CD14-positive monocyte (primary cell): Measurements from ENCODE around the gene PSMF1. TPM values are rescaled to one million over a fixed set of nuclear protein-coding genes. Genes with fewer than 3 reads are reported as not detected.
A peak's percentile ranks its signal among the peaks of the same experiment; 100 is the strongest.

Experiments used
- DNase-seq, 3 donors: peaks; one replicate each; pipeline ENCODE4 v3.0.0-alpha.2; 2011 to 2022
- H2AFZ ChIP-seq: 2 replicates; pipeline ENCODE4 v1.6.0; 2012; ENCODE audit warnings: mild to moderate bottlenecking, low read depth, low read length, inconsistent platforms; ENCODE audit not compliant: insufficient read depth, poor library complexity, severe bottlenecking
- H3K27ac ChIP-seq, 2 donors: 1 replicate in 1 of 2; 2 replicates in 1 of 2; pipeline ENCODE4 v1.5.1; 2012 to 2013; ENCODE audit warnings: low read length in 2 of 2, control low read depth in 1 of 2, inconsistent platforms in 1 of 2, low read depth in 1 of 2, mild to moderate bottlenecking in 1 of 2
- H3K27me3 ChIP-seq, 2 donors: one replicate each; pipeline versions ENCODE4 v1.6.0 to v1.6.1; 2011 to 2013; ENCODE audit warnings: low read length in 2 of 2; ENCODE audit not compliant: control insufficient read depth in 2 of 2, insufficient read depth in 2 of 2
- H3K36me3 ChIP-seq, 2 donors: replicated peaks in 1 of 2; 1 replicate in 1 of 2; 2 replicates in 1 of 2; pipeline versions ENCODE4 v1.5.1 to v1.6.1; 2012 to 2013; ENCODE audit warnings: low read length in 2 of 2, control low read depth in 1 of 2, inconsistent platforms in 1 of 2, mild to moderate bottlenecking in 1 of 2; ENCODE audit not compliant: insufficient read depth in 2 of 2, control insufficient read depth in 1 of 2
- H3K4me1 ChIP-seq, 2 donors: 1 replicate in 1 of 2; 2 replicates in 1 of 2; pipeline versions ENCODE4 v1.5.1 to v1.6.1; 2012 to 2013; ENCODE audit warnings: low read length in 2 of 2, control low read depth in 1 of 2, inconsistent platforms in 1 of 2, mild to moderate bottlenecking in 1 of 2, moderate library complexity in 1 of 2; ENCODE audit not compliant: insufficient read depth in 2 of 2, control insufficient read depth in 1 of 2
- H3K4me2 ChIP-seq: replicated peaks from 2 replicates; pipeline ENCODE3; 2012; ENCODE audit warnings: low read length, moderate library complexity, mild to moderate bottlenecking; ENCODE audit not compliant: poor library complexity, severe bottlenecking; ENCODE audit errors: extremely low read depth
- H3K4me3 ChIP-seq, 3 experiments: fragments of 200-600 bp in 1 of 3; sonication (generic) in 1 of 3; replicated peaks in 1 of 3; 1 replicate in 2 of 3; 2 replicates in 1 of 3; pipeline ENCODE4 v1.5.1; 2011 to 2013; ENCODE audit warnings: low read length in 3 of 3, mild to moderate bottlenecking in 3 of 3, control low read depth in 2 of 3, low read depth in 2 of 3, inconsistent platforms in 1 of 3, moderate library complexity in 1 of 3
- H3K79me2 ChIP-seq: 2 replicates; pipeline ENCODE4 v1.6.0; 2012; ENCODE audit warnings: mild to moderate bottlenecking, control low read depth, inconsistent platforms, low read length, moderate library complexity; ENCODE audit not compliant: insufficient read depth
- H3K9ac ChIP-seq: 2 replicates; pipeline ENCODE4 v1.6.0; 2017; ENCODE audit warnings: low read length, mild to moderate bottlenecking; ENCODE audit not compliant: insufficient read depth, poor library complexity, severe bottlenecking
- H3K9me3 ChIP-seq, 2 donors: replicated peaks in 1 of 2; 1 replicate in 1 of 2; 2 replicates in 1 of 2; pipeline versions ENCODE4 v1.5.1 to v1.6.1; 2012 to 2013; ENCODE audit warnings: low read length in 2 of 2, control low read depth in 1 of 2; ENCODE audit not compliant: control insufficient read depth in 1 of 2, insufficient read depth in 1 of 2
- H4K20me1 ChIP-seq: 2 replicates; pipeline ENCODE4 v1.6.0; 2012; ENCODE audit warnings: mild to moderate bottlenecking, low read length, control low read depth, moderate library complexity; ENCODE audit not compliant: insufficient read depth
- H3K27ac Mint-ChIP-seq, 7 donors: one replicate each; pipeline ENCODE4 v1.8.0; 2020; ENCODE audit warnings: mild to moderate bottlenecking in 7 of 7, mixed read lengths in 7 of 7, moderate library complexity in 6 of 7, inconsistent platforms in 2 of 7
- H3K27me3 Mint-ChIP-seq, 3 donors: one replicate each; pipeline ENCODE4 v1.8.0; 2021 to 2022; ENCODE audit warnings: low read depth in 3 of 3, mild to moderate bottlenecking in 3 of 3, mixed read lengths in 3 of 3, moderate library complexity in 3 of 3, inconsistent platforms in 1 of 3
- H3K36me3 Mint-ChIP-seq, 2 donors: one replicate each; pipeline ENCODE4 v1.8.0; 2020; ENCODE audit warnings: mixed read lengths in 2 of 2, inconsistent platforms in 1 of 2, mild to moderate bottlenecking in 1 of 2
- H3K4me1 Mint-ChIP-seq: one replicate; pipeline ENCODE4 v1.8.0; 2020; ENCODE audit warnings: mild to moderate bottlenecking, mixed read lengths
- H3K4me3 Mint-ChIP-seq, 2 donors: one replicate each; pipeline ENCODE4 v1.8.0; 2020; ENCODE audit warnings: mild to moderate bottlenecking in 2 of 2, mixed read lengths in 2 of 2, moderate library complexity in 1 of 2
- H3K9me3 Mint-ChIP-seq, 7 donors: one replicate each; pipeline ENCODE4 v1.8.0; 2020 to 2022; ENCODE audit warnings: mixed read lengths in 7 of 7, mild to moderate bottlenecking in 6 of 7, moderate library complexity in 6 of 7, inconsistent platforms in 2 of 7
- CTCF ChIP-seq: fragments of 200-600 bp; IDR thresholded peaks from one replicate; pipeline ENCODE4 v1.8.0; 2022; ENCODE audit warnings: antibody characterized with exemption, mild to moderate bottlenecking
- WGBS: methylation state at CpG from one replicate; pipeline ENCODE4 v1.1.5; 2013; ENCODE audit warnings: missing lambda C conversion rate; ENCODE audit not compliant: insufficient coverage; 5-methylcytosine and 5-hydroxymethylcytosine counted together
- intact Hi-C, 2 donors: fragments of 100-400 bp; cut with micrococcal nuclease; formaldehyde crosslinking; loops; one replicate each; pipeline versions ENCODE4 v1.15.0 to v1.15.1; 2023
- polyA minus RNA-seq: library from RNA; depleted of rRNA, polyadenylated mRNA; stranded (reverse); fragments of >200 nt; gene quantifications from 2 replicates; pipeline ENCODE4 v1.2.3, GENCODE V29; 2012
- polyA plus RNA-seq, 3 donors: library from polyadenylated mRNA; depleted of rRNA in 1 of 3; unstranded in 2 of 3; stranded (reverse) in 1 of 3; fragments of 300-500 nt in 2 of 3; fragments of >200 nt in 1 of 3; fragmentation: Illumina TruSeq in 2 of 3; gene quantifications; 1 replicate in 2 of 3; 2 replicates in 1 of 3; pipeline ENCODE4 v1.2.3, GENCODE V29; 2012 to 2021
- total RNA-seq, 12 experiments: library from RNA in 1 of 12; stranded (reverse) in 1 of 12; fragments of 120-200 nt in 1 of 12; gene quantifications; one replicate each; pipeline ENCODE4 v1.2.4 and lab custom pipeline; 2013 to 2026; ENCODE audit warnings: mixed read lengths in 6 of 12, inconsistent platforms in 1 of 12

Gene PSMF1
- 34.4 TPM for total RNA-seq (2013)
- polyA plus RNA-seq (100 to 1,000 TPM; 103 to 349 (median 138) TPM), polyA minus RNA-seq (24.0 and 42.0 TPM in 2 replicates), total RNA-seq (lab: John Stamatoyannopoulos, UW) (18.1 to 52.1 (median 44.2) reads per million in 11 experiments)

- peak within 1 kb of the TSS; percentile 7 to 85 for H3K27ac ChIP-seq
- H2AFZ ChIP-seq = peak within 1 kb of the TSS; percentile 96
- H3K4me2 ChIP-seq = peak within 1 kb of the TSS; percentile 88
- Mint-ChIP-seq H3K36me3 (peaks cover 24 to 26% of the 10 kb centered on the region in 2 donors), H3K9me3 (no peaks in the 10 kb centered on the region), H3K27me3 (peaks cover 2 to 4% (median 2%) of the 10 kb centered on the region in 3 donors), H3K4me3 (peak within 1 kb of the TSS; percentile 91 to 93), H3K4me1 (peaks cover 53% of the 10 kb centered on the region), H3K27ac (peak within 1 kb of the TSS; percentile 71 to 96 (median 92))
- TF ChIP-seq CTCF = no peak
- peak; percentile 92 to 95 (median 92) for DNase-seq
- peak within 1 kb of the TSS; percentile 59 to 94 (median 82) for H3K4me3 ChIP-seq
- peaks cover 20% of the 10 kb centered on the region for H4K20me1 ChIP-seq
- intact Hi-C loops = loop anchor here in 1 of 2 donors (5.0 to 10.0 kb wide), 2 partner anchors 349 to 574 kb away; partner anchors contain the start of genes CSNK2A1 and NSFL1C
- under 1% methylated on average over 61 of the region's 62 CpGs for WGBS
- peak within 1 kb of the TSS; percentile 89 for H3K9ac ChIP-seq
- peaks cover under 1 to 8% of the 10 kb centered on the region in 2 donors for H3K36me3 ChIP-seq
- H3K4me1 ChIP-seq = peaks cover 45 to 51% of the 10 kb centered on the region in 2 donors
- H3K79me2 ChIP-seq = peaks cover 52% of the 10 kb centered on the region
- no peaks in the 10 kb centered on the region for H3K27me3 ChIP-seq
- H3K9me3 ChIP-seq = no peaks in the 10 kb centered on the region
Measured at GRCh38 chr20:1118336-1119127, at the start of gene PSMF1. Gene PSMF1, plus strand, starts transcription at chr20:1118602. Its CDS starts 172 bp downstream, at chr20:1118774.

- Histone ChIP-seq H3K27ac (no peak overlapping the region), H2AFZ (no peak overlapping the region), H3K4me3 (no peak overlapping the region), H3K9me3 (peaks cover 0 to 14% of the 10 kb centered on the region in 2 donors), H3K36me3 (no peaks in the 10 kb centered on the region), H3K79me2 (no peaks in the 10 kb centered on the region), H4K20me1 (no peaks in the 10 kb centered on the region), H3K9ac (no peak overlapping the region), H3K4me2 (no peak overlapping the region), H3K27me3 (no peaks in the 10 kb centered on the region), H3K4me1 (no peaks in the 10 kb centered on the region)
- DNase-seq = no peak
- Mint-ChIP-seq H3K27me3 (peaks cover 0 to 4% (median 2%) of the 10 kb centered on the region in 3 donors), H3K27ac (no peak overlapping the region), H3K36me3 (no peaks in the 10 kb centered on the region), H3K4me3 (no peak overlapping the region), H3K4me1 (no peaks in the 10 kb centered on the region), H3K9me3 (peaks cover 6 to 31% (median 13%) of the 10 kb centered on the region in 7 donors)
- no CpG with 5 or more reads among the region's 2 CpGs for WGBS
- TF ChIP-seq CTCF = no peak
- intact Hi-C loops = no loop called here
Measured at GRCh38 chr20:1072258-1072657, 46.1 kb upstream of the PSMF1 start.
